ENCODE results near the gene ITPKA. TPM values are rescaled to one million over a fixed set of nuclear protein-coding genes. Genes with fewer than 3 reads are reported as not detected.

ITPKA gene
- polyA plus RNA-seq, 1 experiment = 0.92 TPM

GRCh38 chr15:41502795-41503668, 9.4 kb downstream of the ITPKA start:
- Histone ChIP-seq H3K27me3 (ENCODE audit: control insufficient read depth, insufficient read depth, low read length) (peaks cover 29% of the 10 kb centered on the region), H3K4me3 (ENCODE audit: low read depth, low read length) (no peak overlapping the region), H3K27ac (ENCODE audit: low read depth, low read length) (no peak overlapping the region), H3K9me3 (ENCODE audit: control insufficient read depth, insufficient read depth, low read length) (peaks cover 6% of the 10 kb centered on the region; the same call in 1 of the 2 replicates)
- CTCF ChIA-PET = interaction anchor here (0.6 kb wide), 1 partner anchor 564 kb away, joined by 3 read pairs; no protein-coding TSS in a partner anchor
- POLR2A ChIA-PET = no interaction called here
- TF ChIP-seq CTCF (IDR thresholded peaks at IDR 0.05; ENCODE audit: low read depth, low read length) = no peak
- no peak for DNase-seq (ENCODE audit: low read depth, low spot score)

- Histone ChIP-seq H3K27ac (ENCODE audit: low read depth, low read length) (no peak overlapping the region), H3K27me3 (ENCODE audit: control insufficient read depth, insufficient read depth, low read length) (peaks cover 31% of the 10 kb centered on the region), H3K9me3 (ENCODE audit: control insufficient read depth, insufficient read depth, low read length) (peaks cover 6% of the 10 kb centered on the region; the same call in 1 of the 2 replicates), H3K4me3 (ENCODE audit: low read depth, low read length) (no peak overlapping the region)
- no peak for DNase-seq (ENCODE audit: low read depth, low spot score)
- no peak for TF ChIP-seq CTCF (IDR thresholded peaks at IDR 0.05; ENCODE audit: low read depth, low read length)
- ChIA-PET CTCF (interaction anchor here (0.6 kb wide), 1 partner anchor 565 kb away, joined by 3 read pairs; no protein-coding TSS in a partner anchor), POLR2A (no interaction called here)
Observed at GRCh38 chr15:41503669-41504010, 10.0 kb downstream of the ITPKA start.

GRCh38 chr15:41504751-41505492, 11.2 kb downstream of the ITPKA start:
- TF ChIP-seq CTCF (IDR thresholded peaks at IDR 0.05; ENCODE audit: low read depth, low read length) = no peak
- CTCF ChIA-PET = no interaction called here
- Histone ChIP-seq H3K27me3 (ENCODE audit: control insufficient read depth, insufficient read depth, low read length) (peaks cover 33% of the 10 kb centered on the region), H3K9me3 (ENCODE audit: control insufficient read depth, insufficient read depth, low read length) (peaks cover 6% of the 10 kb centered on the region; the same call in 1 of the 2 replicates), H3K27ac (ENCODE audit: low read depth, low read length) (no peak overlapping the region), H3K4me3 (ENCODE audit: low read depth, low read length) (no peak overlapping the region)
- no peak for DNase-seq (ENCODE audit: low read depth, low spot score)
- POLR2A ChIA-PET = interaction anchor here (1.0 kb wide), 1 partner anchor 39 kb away, joined by 3 read pairs; the partner anchor contains the start of gene RPAP1

GRCh38 chr15:41505776-41506175, 12.1 kb downstream of the ITPKA start:
- Histone ChIP-seq H3K27ac (ENCODE audit: low read depth, low read length) (no peak overlapping the region), H3K4me3 (ENCODE audit: low read depth, low read length) (no peak overlapping the region), H3K9me3 (ENCODE audit: control insufficient read depth, insufficient read depth, low read length) (peaks cover 6% of the 10 kb centered on the region; the same call in 1 of the 2 replicates), H3K27me3 (ENCODE audit: control insufficient read depth, insufficient read depth, low read length) (peaks cover 40% of the 10 kb centered on the region)
- TF ChIP-seq CTCF (IDR thresholded peaks at IDR 0.05; ENCODE audit: low read depth, low read length) = no peak
- POLR2A ChIA-PET = interaction anchor here (1.0 kb wide), 1 partner anchor 38 kb away, joined by 3 read pairs; the partner anchor contains the start of gene RPAP1
- CTCF ChIA-PET = no interaction called here
- DNase-seq (ENCODE audit: low read depth, low spot score) = no peak
